ENCODE data around the gene SEC14L1.
"Not testable (repeated sequence)": the region's sequence is repeated elsewhere in the genome, so short reads cannot be mapped to it uniquely, and the experiment has no call there.

SEC14L1 gene

GRCh38 chr17:77140878-77141767 lies at the start of gene SEC14L1:
Gene SEC14L1, plus strand, starts transcription at chr17:77140969. Its CDS starts 2,628 bp downstream, at chr17:77143597.
- peak in 1 of 2 donors; percentile 27 for DNase-seq

- DNase-seq, result no peak
These were observed 48.7 kb upstream of the SEC14L1 start for GRCh38 chr17:77092025-77092424.

- no peak for DNase-seq
These were observed 45.3 kb upstream of the SEC14L1 start for GRCh38 chr17:77095461-77095860.

- peak in 1 of 2 donors; percentile 73 for DNase-seq
These were observed 44.1 kb upstream of the SEC14L1 start for GRCh38 chr17:77096570-77097214.

GRCh38 chr17:77097631-77098180 lies 43.1 kb upstream of the SEC14L1 start:
- no peak for DNase-seq

- DNase-seq, result peak; percentile 70 to 91
These were observed 41.8 kb upstream of the SEC14L1 start for GRCh38 chr17:77098884-77099545.

GRCh38 chr17:77099997-77100396 lies 40.8 kb upstream of the SEC14L1 start:
- peak in 1 of 2 donors; percentile 27 for DNase-seq

GRCh38 chr17:77101521-77102410 lies 39.0 kb upstream of the SEC14L1 start:
- no peak for DNase-seq

GRCh38 chr17:77102411-77103134 lies 38.2 kb upstream of the SEC14L1 start:
- not testable (repeated sequence) for DNase-seq

- DNase-seq, result no peak
These were observed 35.1 kb upstream of the SEC14L1 start for GRCh38 chr17:77105706-77106105.

GRCh38 chr17:77106874-77107358 lies 33.9 kb upstream of the SEC14L1 start:
- DNase-seq, result no peak

- DNase-seq, result no peak
These were observed 33.0 kb upstream of the SEC14L1 start for GRCh38 chr17:77107506-77108433.

- no peak for DNase-seq
These were observed 31.5 kb upstream of the SEC14L1 start for GRCh38 chr17:77109159-77109759.

- peak in 1 of 2 donors; percentile 75 for DNase-seq
These were observed 30.9 kb upstream of the SEC14L1 start for GRCh38 chr17:77109764-77110359.

- not testable (repeated sequence) for DNase-seq
These were observed 29.4 kb upstream of the SEC14L1 start for GRCh38 chr17:77111165-77111933.

- DNase-seq, result no peak
These were observed 28.9 kb upstream of the SEC14L1 start for GRCh38 chr17:77111934-77112296.

GRCh38 chr17:77115510-77115909 lies 25.3 kb upstream of the SEC14L1 start:
- DNase-seq, result peak in 1 of 2 donors; percentile 26

- DNase-seq, result no peak
These were observed 24.8 kb upstream of the SEC14L1 start for GRCh38 chr17:77115947-77116346.
